OCI-LY3 (cell line): Measurements from ENCODE around the gene LBHD1.

Experiments used
- CTCF ChIP-seq: fragments of 200-600, 300-600 bp; sonication (generic); IDR thresholded peaks from 2 replicates; pipeline ENCODE4 v1.5.1; 2014; ENCODE audit warnings: antibody characterized with exemption, low read length, low read depth
- EZH2phosphoT487 ChIP-seq: fragments of 200-600 bp; shearing (Covaris generic); IDR thresholded peaks from 2 replicates; pipeline ENCODE4 v1.6.1; 2018; ENCODE audit warnings: antibody characterized with exemption, mixed run types, low read depth

- TF ChIP-seq CTCF (no peak), EZH2phosphoT487 (no peak)
Observed at GRCh38 chr11:62654297-62654696, 17.8 kb downstream of the LBHD1 start.
